ENCODE results near the gene SGPL1.
"Not testable (repeated sequence)": the region's sequence is repeated elsewhere in the genome, so short reads cannot be mapped to it uniquely, and the experiment has no call there.

Gene SGPL1

GRCh38 chr10:70917226-70917625 lies 101.5 kb downstream of the SGPL1 start:
- no peak for DNase-seq (ENCODE audit: low read depth)
- no peak for TF ChIP-seq CTCF (IDR thresholded peaks at IDR 0.05; ENCODE audit: low read depth, low read length, missing control alignments)
- H3K4me3 ChIP-seq (ENCODE audit: low read depth, low read length), result no peak overlapping the region

GRCh38 chr10:70917635-70918034 lies 101.9 kb downstream of the SGPL1 start:
- TF ChIP-seq CTCF (IDR thresholded peaks at IDR 0.05; ENCODE audit: low read depth, low read length, missing control alignments), result no peak
- no peak for DNase-seq (ENCODE audit: low read depth)

GRCh38 chr10:70918851-70919530 lies 103.2 kb downstream of the SGPL1 start:
- no peak for DNase-seq (ENCODE audit: low read depth)
- H3K4me3 ChIP-seq (ENCODE audit: low read depth, low read length), result no peak overlapping the region
- no peak for TF ChIP-seq CTCF (IDR thresholded peaks at IDR 0.05; ENCODE audit: low read depth, low read length, missing control alignments)

More at GRCh38 chr10:70917635-70918034, 101.9 kb downstream of the SGPL1 start:
- no peak overlapping the region for H3K4me3 ChIP-seq (ENCODE audit: low read depth, low read length)

- DNase-seq (ENCODE audit: low read depth); H3K4me3 ChIP-seq (ENCODE audit: low read depth, low read length): not testable (repeated sequence)
Measured at GRCh38 chr10:70919906-70920305, 104.2 kb downstream of the SGPL1 start.

GRCh38 chr10:70920519-70920918 lies 104.8 kb downstream of the SGPL1 start:
- TF ChIP-seq CTCF (IDR thresholded peaks at IDR 0.05; ENCODE audit: low read depth, low read length, missing control alignments), result no peak
- no peak overlapping the region for H3K4me3 ChIP-seq (ENCODE audit: low read depth, low read length)
- DNase-seq (ENCODE audit: low read depth), result no peak

GRCh38 chr10:70921285-70921684 lies 105.5 kb downstream of the SGPL1 start:
- TF ChIP-seq CTCF (IDR thresholded peaks at IDR 0.05; ENCODE audit: low read depth, low read length, missing control alignments), result no peak
- no peak overlapping the region for H3K4me3 ChIP-seq (ENCODE audit: low read depth, low read length)
- DNase-seq (ENCODE audit: low read depth), result no peak

- no peak for DNase-seq (ENCODE audit: low read depth)
- H3K4me3 ChIP-seq (ENCODE audit: low read depth, low read length), result no peak overlapping the region
- TF ChIP-seq CTCF (IDR thresholded peaks at IDR 0.05; ENCODE audit: low read depth, low read length, missing control alignments), result no peak
Measured at GRCh38 chr10:70923696-70924095, 107.9 kb downstream of the SGPL1 start.
